ENCODE measurements around the gene HDDC3.

GRCh38 chr15:90895571-90896117 is 36.7 kb downstream of the HDDC3 start:
- TF ChIP-seq YY1 (IDR thresholded peaks at IDR 0.05; ENCODE audit: low read depth) (no peak), REST (IDR thresholded peaks at IDR 0.05; ENCODE audit: low read depth, low read length) (no peak)

Measured in SK-N-SH (cell line).